Stimulated activated effector memory CD8-positive, alpha-beta T cell treated with anti-CD3 and anti-CD28 coated beads, Interleukin-12 subunit alpha, Interleukin-12 subunit beta, amount 100 ng/mL, for 72 hours (primary cell): Measurements from ENCODE around the gene EPHB1.

Experiments
- ATAC-seq: fragments of 150-1000 bp; cut with Tn5 transposase; 2 replicates; pipeline ENCODE4 v1.10.0; 2021
- DNase-seq, 2 donors: peaks; one replicate each; pipeline ENCODE4 v3.0.0; 2021 to 2022; ENCODE audit warnings: low spot score in 2 of 2
- H3K27ac Mint-ChIP-seq: one replicate; pipeline ENCODE4 v1.8.0; 2022; ENCODE audit warnings: mild to moderate bottlenecking, mixed read lengths
- H3K36me3 Mint-ChIP-seq: one replicate; pipeline ENCODE4 v1.8.0; 2022; ENCODE audit warnings: mild to moderate bottlenecking, mixed read lengths
- H3K4me1 Mint-ChIP-seq: one replicate; pipeline ENCODE4 v1.8.0; 2022; ENCODE audit warnings: mixed read lengths
- H3K4me3 Mint-ChIP-seq: one replicate; pipeline ENCODE4 v1.8.0; 2022; ENCODE audit warnings: mild to moderate bottlenecking, mixed read lengths
- H3K9me3 Mint-ChIP-seq: one replicate; pipeline ENCODE4 v1.8.0; 2022; ENCODE audit warnings: mixed read lengths

Gene EPHB1

GRCh38 chr3:134867277-134867676 lies 72.2 kb downstream of the EPHB1 start:
- Mint-ChIP-seq H3K9me3 (no peaks in the 10 kb centered on the region), H3K36me3 (no peaks in the 10 kb centered on the region), H3K27ac (no peak overlapping the region), H3K4me3 (no peak overlapping the region), H3K4me1 (no peaks in the 10 kb centered on the region)
- ATAC-seq: no peak
- no peak for DNase-seq

GRCh38 chr3:134869153-134869726 lies 74.2 kb downstream of the EPHB1 start:
- H3K27ac Mint-ChIP-seq: no peak overlapping the region
- ATAC-seq (no peak), DNase-seq (no peak)
- no peaks in the 10 kb centered on the region for H3K36me3 Mint-ChIP-seq
- H3K4me1 Mint-ChIP-seq: no peaks in the 10 kb centered on the region
- peaks cover 8% of the 10 kb centered on the region for H3K9me3 Mint-ChIP-seq
- no peak overlapping the region for H3K4me3 Mint-ChIP-seq

GRCh38 chr3:134871818-134872217 lies 76.8 kb downstream of the EPHB1 start:
- no peak overlapping the region for H3K4me3 Mint-ChIP-seq
- no peaks in the 10 kb centered on the region for H3K36me3 Mint-ChIP-seq
- no peak for DNase-seq
- no peak overlapping the region for H3K27ac Mint-ChIP-seq
- ATAC-seq: no peak
- H3K9me3 Mint-ChIP-seq: peaks cover 8% of the 10 kb centered on the region
- H3K4me1 Mint-ChIP-seq: no peaks in the 10 kb centered on the region

- DNase-seq (no peak), ATAC-seq (no peak)
- Mint-ChIP-seq H3K27ac (no peak overlapping the region), H3K4me3 (no peak overlapping the region), H3K9me3 (peaks cover 8% of the 10 kb centered on the region), H3K36me3 (no peaks in the 10 kb centered on the region), H3K4me1 (no peaks in the 10 kb centered on the region)
Measured at GRCh38 chr3:134872440-134873388, 77.7 kb downstream of the EPHB1 start.

- ATAC-seq: no peak
- no peak overlapping the region for H3K4me3 Mint-ChIP-seq
- H3K4me1 Mint-ChIP-seq: no peaks in the 10 kb centered on the region
Measured at GRCh38 chr3:134873789-134874188, 78.7 kb downstream of the EPHB1 start.

GRCh38 chr3:134874737-134875413 lies 79.8 kb downstream of the EPHB1 start:
- Mint-ChIP-seq H3K36me3 (no peaks in the 10 kb centered on the region), H3K4me1 (no peaks in the 10 kb centered on the region), H3K9me3 (peaks cover 8% of the 10 kb centered on the region), H3K27ac (no peak overlapping the region), H3K4me3 (no peak overlapping the region)
- ATAC-seq (no peak), DNase-seq (no peak)

More at GRCh38 chr3:134873789-134874188, 78.7 kb downstream of the EPHB1 start:
- H3K36me3 Mint-ChIP-seq: no peaks in the 10 kb centered on the region
- H3K27ac Mint-ChIP-seq: no peak overlapping the region
- peaks cover 8% of the 10 kb centered on the region for H3K9me3 Mint-ChIP-seq
- no peak for DNase-seq

- peaks cover 8% of the 10 kb centered on the region for H3K9me3 Mint-ChIP-seq
- H3K4me1 Mint-ChIP-seq: no peaks in the 10 kb centered on the region
- ATAC-seq: no peak
- no peak overlapping the region for H3K27ac Mint-ChIP-seq
- H3K36me3 Mint-ChIP-seq: no peaks in the 10 kb centered on the region
- H3K4me3 Mint-ChIP-seq: no peak overlapping the region
- no peak for DNase-seq
Measured at GRCh38 chr3:134876836-134877235, 81.8 kb downstream of the EPHB1 start.

- no peaks in the 10 kb centered on the region for H3K4me1 Mint-ChIP-seq
- H3K4me3 Mint-ChIP-seq: no peak overlapping the region
- H3K9me3 Mint-ChIP-seq: peaks cover 8% of the 10 kb centered on the region
- DNase-seq: no peak
- H3K36me3 Mint-ChIP-seq: no peaks in the 10 kb centered on the region
- no peak for ATAC-seq
- H3K27ac Mint-ChIP-seq: no peak overlapping the region
Measured at GRCh38 chr3:134877788-134878187, 82.7 kb downstream of the EPHB1 start.

GRCh38 chr3:134879990-134880389 lies 84.9 kb downstream of the EPHB1 start:
- ATAC-seq: no peak
- Mint-ChIP-seq H3K4me3 (no peak overlapping the region), H3K36me3 (no peaks in the 10 kb centered on the region), H3K27ac (no peak overlapping the region), H3K4me1 (no peaks in the 10 kb centered on the region), H3K9me3 (no peaks in the 10 kb centered on the region)
- no peak for DNase-seq

- Mint-ChIP-seq H3K36me3 (no peaks in the 10 kb centered on the region), H3K27ac (no peak overlapping the region), H3K9me3 (no peaks in the 10 kb centered on the region), H3K4me1 (no peaks in the 10 kb centered on the region), H3K4me3 (no peak overlapping the region)
- DNase-seq (no peak), ATAC-seq (no peak)
Measured at GRCh38 chr3:134880431-134880830, 85.4 kb downstream of the EPHB1 start.

GRCh38 chr3:134881305-134881704 lies 86.2 kb downstream of the EPHB1 start:
- Mint-ChIP-seq H3K9me3 (no peaks in the 10 kb centered on the region), H3K4me3 (no peak overlapping the region), H3K36me3 (no peaks in the 10 kb centered on the region), H3K27ac (no peak overlapping the region), H3K4me1 (no peaks in the 10 kb centered on the region)
- DNase-seq (no peak), ATAC-seq (no peak)

- no peaks in the 10 kb centered on the region for H3K4me1 Mint-ChIP-seq
- peaks cover 1% of the 10 kb centered on the region for H3K9me3 Mint-ChIP-seq
- no peak for DNase-seq
- H3K36me3 Mint-ChIP-seq: no peaks in the 10 kb centered on the region
- ATAC-seq: no peak
- H3K4me3 Mint-ChIP-seq: no peak overlapping the region
- H3K27ac Mint-ChIP-seq: no peak overlapping the region
Measured at GRCh38 chr3:134883697-134884385, 88.8 kb downstream of the EPHB1 start.

GRCh38 chr3:134885877-134886621 lies 91.0 kb downstream of the EPHB1 start:
- no peak overlapping the region for H3K27ac Mint-ChIP-seq
- no peaks in the 10 kb centered on the region for H3K4me1 Mint-ChIP-seq
- DNase-seq: no peak
- no peak overlapping the region for H3K4me3 Mint-ChIP-seq
- no peaks in the 10 kb centered on the region for H3K36me3 Mint-ChIP-seq
- peaks cover 3% of the 10 kb centered on the region for H3K9me3 Mint-ChIP-seq
- peak; percentile 19 for ATAC-seq

- ATAC-seq (no peak), DNase-seq (no peak)
- Mint-ChIP-seq H3K27ac (no peak overlapping the region), H3K9me3 (peaks cover 3% of the 10 kb centered on the region), H3K4me3 (no peak overlapping the region), H3K4me1 (no peaks in the 10 kb centered on the region), H3K36me3 (no peaks in the 10 kb centered on the region)
Measured at GRCh38 chr3:134886991-134887390, 91.9 kb downstream of the EPHB1 start.

- H3K27ac Mint-ChIP-seq: no peak overlapping the region
- no peak for ATAC-seq
- H3K9me3 Mint-ChIP-seq: peaks cover 3% of the 10 kb centered on the region
- H3K4me3 Mint-ChIP-seq: no peak overlapping the region
- no peaks in the 10 kb centered on the region for H3K4me1 Mint-ChIP-seq
- no peaks in the 10 kb centered on the region for H3K36me3 Mint-ChIP-seq
- DNase-seq: no peak
Measured at GRCh38 chr3:134887536-134887935, 92.5 kb downstream of the EPHB1 start.
